BE2C (cell line): ENCODE results near the gene CROCC2.

Experiments
- DNase-seq: peaks from one replicate; pipeline ENCODE4 v3.0.0-alpha.2; 2020
- H3K27me3 ChIP-seq: fragments of 250-450 bp; sonication (Bioruptor Pico); 2 replicates; pipeline ENCODE4 v1.5.1; 2020; ENCODE audit warnings: mild to moderate bottlenecking
- H3K36me3 ChIP-seq: fragments of 250-450 bp; sonication (Bioruptor Pico); 2 replicates; pipeline ENCODE4 v1.5.1; 2020; ENCODE audit warnings: mild to moderate bottlenecking
- H3K4me1 ChIP-seq: fragments of 250-450 bp; sonication (Bioruptor Pico); 2 replicates; pipeline ENCODE4 v1.5.1; 2020
- H3K4me3 ChIP-seq: 2 replicates; pipeline ENCODE4 v1.5.1; 2011; ENCODE audit warnings: low read depth, low read length
- H3K9me3 ChIP-seq: fragments of 250-450 bp; sonication (Bioruptor Pico); 2 replicates; pipeline ENCODE4 v1.5.1; 2020
- CTCF ChIP-seq: IDR thresholded peaks from 2 replicates; pipeline ENCODE4 v1.5.1; 2012; ENCODE audit warnings: mild to moderate bottlenecking, low read depth, low read length

The CROCC2 gene

DNA sequence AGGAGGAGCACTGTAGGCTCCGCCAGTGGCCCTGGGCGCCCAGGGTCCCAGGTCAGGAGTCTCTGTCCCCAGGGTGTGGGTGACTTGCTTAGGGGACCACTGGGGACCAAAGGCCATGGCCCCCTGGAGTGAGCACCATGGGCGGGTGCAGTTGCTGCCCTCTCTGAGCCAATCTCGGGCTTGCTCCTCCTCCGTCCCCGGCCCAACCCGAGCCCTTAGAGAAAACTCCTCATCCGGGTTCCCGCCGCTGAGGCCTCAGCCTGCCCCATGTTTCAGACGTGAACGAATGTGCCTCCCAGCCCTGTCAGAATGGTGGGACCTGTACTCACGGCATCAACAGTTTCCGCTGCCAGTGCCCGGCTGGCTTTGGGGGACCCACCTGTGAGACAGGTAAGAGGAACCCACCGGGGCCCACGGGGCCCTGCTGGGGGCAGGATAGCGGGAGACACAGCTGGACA is 130.9 kb downstream of the CROCC2 start:
- TF ChIP-seq CTCF: no peak
- no peaks in the 10 kb centered on the region for H3K9me3 ChIP-seq
- no peaks in the 10 kb centered on the region for H3K36me3 ChIP-seq
- H3K4me3 ChIP-seq: no peak overlapping the region
- DNase-seq: no peak
- no peaks in the 10 kb centered on the region for H3K4me1 ChIP-seq
- H3K27me3 ChIP-seq: no peaks in the 10 kb centered on the region

- TF ChIP-seq CTCF: no peak
- no peaks in the 10 kb centered on the region for H3K36me3 ChIP-seq
These were observed 131.4 kb downstream of the CROCC2 start for GRCh38 chr2:241037498-241037897.

DNA sequence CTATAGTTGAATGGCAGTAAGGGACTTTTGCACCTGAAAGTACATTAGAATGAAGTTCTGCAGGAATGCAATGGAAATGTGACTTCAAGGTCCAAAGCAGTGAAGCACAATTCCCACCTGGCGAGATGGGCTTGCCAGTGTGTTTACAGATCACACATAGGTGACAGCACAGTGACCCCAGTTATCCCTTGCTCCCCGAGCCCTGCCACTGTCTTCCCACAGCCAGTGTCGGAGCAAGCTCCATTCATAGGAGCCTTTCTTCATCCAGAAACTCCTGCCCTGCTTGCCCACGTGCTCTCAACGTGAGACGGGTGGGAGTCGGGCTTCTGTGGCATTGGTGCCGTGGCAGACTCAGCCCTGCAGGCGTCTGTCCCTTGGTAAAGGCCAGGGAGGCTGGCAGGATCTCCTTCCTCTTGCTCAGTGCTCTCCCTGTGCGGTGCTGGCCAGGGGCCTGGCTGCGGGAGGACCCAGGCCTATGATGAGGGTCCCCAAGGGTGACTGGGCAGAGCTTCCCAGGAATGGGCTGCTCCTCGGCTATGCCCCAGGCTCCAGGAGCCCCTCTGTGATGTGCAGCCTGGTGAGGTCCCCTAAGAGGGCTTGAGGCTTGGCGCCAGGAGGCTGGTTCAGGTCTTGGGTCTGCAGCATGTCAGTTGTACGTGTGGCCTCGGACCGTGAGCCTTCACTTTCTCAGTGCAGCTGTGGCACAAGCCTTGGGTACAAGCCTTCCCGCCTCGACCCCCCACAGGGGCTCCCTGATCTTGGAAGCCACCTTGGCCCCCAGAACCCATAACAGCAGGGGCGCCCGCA is 132.4 kb downstream of the CROCC2 start:
- no peak overlapping the region for H3K4me3 ChIP-seq
- H3K4me1 ChIP-seq: no peaks in the 10 kb centered on the region
- H3K9me3 ChIP-seq: no peaks in the 10 kb centered on the region
- H3K27me3 ChIP-seq: no peaks in the 10 kb centered on the region
- H3K36me3 ChIP-seq: no peaks in the 10 kb centered on the region
- DNase-seq: no peak
- no peak for TF ChIP-seq CTCF

More at GRCh38 chr2:241037498-241037897, 131.4 kb downstream of the CROCC2 start:
- Histone ChIP-seq H3K4me3 (no peak overlapping the region), H3K9me3 (no peaks in the 10 kb centered on the region), H3K4me1 (no peaks in the 10 kb centered on the region), H3K27me3 (no peaks in the 10 kb centered on the region)
- DNase-seq: no peak

DNA sequence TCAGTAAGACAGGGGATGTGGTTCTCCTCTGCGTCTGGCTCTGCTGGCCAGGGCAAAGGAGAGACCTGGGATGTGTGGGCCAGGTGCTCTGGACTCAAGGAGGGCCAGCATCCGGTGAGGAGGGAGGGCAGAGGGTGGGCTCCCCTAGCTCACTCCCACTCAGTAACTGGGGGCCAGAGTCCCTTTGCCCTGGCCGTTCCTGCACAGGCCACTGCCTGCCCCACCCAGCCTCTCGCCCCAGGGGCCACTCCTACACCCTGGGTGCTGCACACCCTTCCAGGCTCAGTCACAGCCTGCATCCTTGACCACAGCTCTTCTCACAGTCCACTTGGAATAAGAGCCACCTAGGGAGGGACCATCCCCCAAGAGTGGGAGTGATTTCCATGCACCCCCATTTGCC is 133.3 kb downstream of the CROCC2 start:
- H3K36me3 ChIP-seq: no peaks in the 10 kb centered on the region
- H3K4me3 ChIP-seq: no peak overlapping the region
- no peaks in the 10 kb centered on the region for H3K27me3 ChIP-seq
- TF ChIP-seq CTCF: no peak
- H3K4me1 ChIP-seq: no peaks in the 10 kb centered on the region
- DNase-seq: no peak
- no peaks in the 10 kb centered on the region for H3K9me3 ChIP-seq

- Histone ChIP-seq H3K36me3 (no peaks in the 10 kb centered on the region), H3K4me1 (no peaks in the 10 kb centered on the region), H3K9me3 (no peaks in the 10 kb centered on the region), H3K4me3 (no peak overlapping the region), H3K27me3 (no peaks in the 10 kb centered on the region)
- TF ChIP-seq CTCF: no peak
- no peak for DNase-seq
These were observed 134.1 kb downstream of the CROCC2 start for GRCh38 chr2:241040081-241040803.

- Histone ChIP-seq H3K4me3 (no peak overlapping the region), H3K4me1 (no peaks in the 10 kb centered on the region), H3K27me3 (no peaks in the 10 kb centered on the region), H3K9me3 (no peaks in the 10 kb centered on the region), H3K36me3 (no peaks in the 10 kb centered on the region)
- DNase-seq: no peak
- no peak for TF ChIP-seq CTCF
These were observed 135.5 kb downstream of the CROCC2 start for GRCh38 chr2:241041589-241042158.
